GM13976 (cell line): ENCODE data around the gene SYVN1.
A peak's percentile ranks its signal among the peaks of the same experiment; 100 is the strongest.

Experiments
- DNase-seq: peaks from one replicate; pipeline ENCODE4 v3.0.0; 2012; ENCODE audit warnings: low spot score
- in situ Hi-C: fragments of 300-500 bp; cut with MboI; formaldehyde crosslinking; loops from one replicate; pipeline ENCODE4 v1.12.0; 2022; ENCODE audit warnings: low sequenced_read_pairs, mixed read lengths, inconsistent platforms; ENCODE audit not compliant: unreplicated experiment
- TF ChIP-seq, protein P1 (sequence below): IDR thresholded peaks from 2 replicates; pipeline ENCODE4 v1.5.1; 2012; ENCODE audit warnings: borderline replicate concordance, mild to moderate bottlenecking; ENCODE audit not compliant: insufficient read depth; ENCODE audit errors: extremely low read depth, missing control alignments, control extremely low read depth

The SYVN1 gene

DNA sequence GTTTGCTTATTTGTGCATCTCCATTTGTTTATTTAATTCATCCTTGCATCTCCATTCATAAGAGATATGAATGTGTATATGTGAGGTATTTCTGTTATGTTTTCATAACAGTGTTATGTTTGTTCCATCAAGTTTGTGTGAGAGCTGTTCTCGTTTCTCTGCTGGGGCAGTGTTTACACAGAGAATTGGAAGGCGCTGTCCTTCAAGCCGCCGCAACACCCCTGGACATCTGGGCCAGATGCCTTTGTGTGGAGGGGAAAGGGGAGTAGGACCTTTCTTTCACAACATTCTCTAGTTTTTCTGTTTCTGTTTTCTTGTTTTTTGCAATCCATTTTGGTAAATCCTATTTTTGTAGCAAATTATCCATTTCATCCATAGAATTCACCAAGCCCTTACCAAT lies 29.7 kb downstream of the SYVN1 start:
- no peak for DNase-seq
- in situ Hi-C loops: no loop called here
- TF ChIP-seq, protein P1, sequence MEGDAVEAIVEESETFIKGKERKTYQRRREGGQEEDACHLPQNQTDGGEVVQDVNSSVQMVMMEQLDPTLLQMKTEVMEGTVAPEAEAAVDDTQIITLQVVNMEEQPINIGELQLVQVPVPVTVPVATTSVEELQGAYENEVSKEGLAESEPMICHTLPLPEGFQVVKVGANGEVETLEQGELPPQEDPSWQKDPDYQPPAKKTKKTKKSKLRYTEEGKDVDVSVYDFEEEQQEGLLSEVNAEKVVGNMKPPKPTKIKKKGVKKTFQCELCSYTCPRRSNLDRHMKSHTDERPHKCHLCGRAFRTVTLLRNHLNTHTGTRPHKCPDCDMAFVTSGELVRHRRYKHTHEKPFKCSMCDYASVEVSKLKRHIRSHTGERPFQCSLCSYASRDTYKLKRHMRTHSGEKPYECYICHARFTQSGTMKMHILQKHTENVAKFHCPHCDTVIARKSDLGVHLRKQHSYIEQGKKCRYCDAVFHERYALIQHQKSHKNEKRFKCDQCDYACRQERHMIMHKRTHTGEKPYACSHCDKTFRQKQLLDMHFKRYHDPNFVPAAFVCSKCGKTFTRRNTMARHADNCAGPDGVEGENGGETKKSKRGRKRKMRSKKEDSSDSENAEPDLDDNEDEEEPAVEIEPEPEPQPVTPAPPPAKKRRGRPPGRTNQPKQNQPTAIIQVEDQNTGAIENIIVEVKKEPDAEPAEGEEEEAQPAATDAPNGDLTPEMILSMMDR: no peak

DNA sequence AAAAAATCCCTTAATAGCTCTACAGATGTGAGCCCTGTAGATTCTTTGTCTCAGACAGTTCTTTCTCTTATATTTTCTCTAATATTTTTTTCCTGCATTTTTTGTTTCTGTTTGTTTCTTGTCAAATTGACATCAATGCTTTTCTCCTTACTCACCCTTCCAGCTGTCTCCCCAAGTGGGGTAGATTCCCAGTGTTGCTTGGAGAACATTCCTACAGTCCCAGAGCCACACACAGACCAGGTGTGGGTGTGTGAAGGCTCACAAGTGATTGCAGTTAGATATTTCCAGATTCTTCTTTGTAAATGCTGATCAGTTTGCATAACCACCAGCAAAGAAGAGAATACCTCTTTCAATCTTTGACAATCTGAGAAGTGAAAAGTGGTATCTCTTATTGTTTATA lies 30.8 kb downstream of the SYVN1 start:
- TF ChIP-seq, protein P1: no peak
- in situ Hi-C loops: no loop called here
- no peak for DNase-seq

DNA sequence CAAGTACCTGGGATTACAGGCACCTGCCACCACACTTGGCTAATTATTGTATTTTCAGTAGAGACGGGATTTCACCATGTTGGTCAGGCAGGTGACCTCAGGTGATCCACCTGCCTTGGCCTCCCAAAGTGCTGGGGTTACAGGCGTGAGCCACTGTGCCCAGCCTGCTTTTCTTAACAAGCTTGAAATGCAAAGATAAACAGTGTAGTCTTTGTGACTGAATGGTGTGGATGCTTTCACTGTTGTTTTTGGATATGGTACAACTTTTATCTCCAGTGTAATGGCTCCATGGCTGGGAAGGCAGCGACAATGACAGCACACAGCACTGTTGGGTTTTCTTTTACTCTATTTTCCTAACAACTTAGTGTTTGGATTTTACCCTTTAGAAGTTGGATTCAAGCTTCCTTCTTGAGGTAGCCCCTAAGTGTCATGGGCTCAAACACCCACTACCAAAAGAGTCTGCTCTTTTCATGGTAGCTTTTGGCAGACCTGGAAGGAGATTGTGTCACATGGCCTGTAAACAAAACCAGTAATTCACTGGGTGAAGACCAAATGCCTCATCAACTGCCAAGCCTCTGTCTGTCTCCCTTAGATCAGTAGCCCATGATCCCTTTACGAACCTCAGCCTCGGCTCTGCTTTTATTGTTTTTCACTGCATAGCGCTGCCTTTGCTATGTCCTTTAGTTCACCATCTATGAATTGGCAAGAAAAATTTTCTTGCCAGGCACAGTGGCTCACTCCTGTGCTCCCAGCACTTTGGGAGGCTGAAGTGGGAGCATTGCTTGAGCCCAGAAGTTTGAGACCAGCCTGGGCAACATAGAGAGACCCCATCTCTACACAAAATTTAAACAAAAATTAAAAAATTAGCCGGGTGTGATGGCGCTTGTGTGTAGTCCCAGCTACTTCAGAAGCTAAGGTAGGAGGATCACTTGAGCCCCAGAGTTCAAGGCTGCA lies 31.9 kb downstream of the SYVN1 start:
- no peak for DNase-seq
- in situ Hi-C loops: no loop called here
- TF ChIP-seq, protein P1: no peak

DNA sequence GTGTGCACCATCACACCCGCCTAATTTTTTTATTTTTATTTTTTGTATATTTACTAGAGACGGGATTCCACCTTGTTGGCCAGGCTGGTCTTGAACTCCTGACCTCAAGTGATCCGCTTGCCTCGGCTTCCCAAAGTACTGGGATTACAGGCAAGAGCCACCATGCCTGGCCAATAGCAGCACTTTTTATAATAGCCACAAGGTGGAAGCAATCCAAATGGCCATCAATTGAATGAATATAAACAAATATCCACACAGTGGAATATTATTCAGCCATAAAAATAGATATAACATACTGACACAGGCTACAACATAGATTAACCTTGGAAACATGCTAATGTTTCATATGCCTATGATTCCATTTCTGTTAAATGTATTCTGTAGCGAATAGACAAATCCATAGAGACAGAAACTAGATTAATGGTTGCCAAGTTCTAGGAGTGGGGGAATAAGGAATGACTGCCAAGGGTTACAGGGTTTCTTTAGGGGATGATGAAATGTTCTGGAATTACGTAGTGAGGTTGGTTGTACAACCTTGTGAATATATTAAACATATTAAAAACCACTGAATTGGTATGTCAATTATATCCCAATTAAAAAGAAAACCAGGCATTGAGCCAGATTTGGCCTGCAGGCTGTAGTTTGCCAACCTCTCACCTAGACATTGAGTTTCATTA lies 33.5 kb downstream of the SYVN1 start:
- no peak for DNase-seq
- in situ Hi-C loops: no loop called here
- TF ChIP-seq, protein P1: no peak

DNA sequence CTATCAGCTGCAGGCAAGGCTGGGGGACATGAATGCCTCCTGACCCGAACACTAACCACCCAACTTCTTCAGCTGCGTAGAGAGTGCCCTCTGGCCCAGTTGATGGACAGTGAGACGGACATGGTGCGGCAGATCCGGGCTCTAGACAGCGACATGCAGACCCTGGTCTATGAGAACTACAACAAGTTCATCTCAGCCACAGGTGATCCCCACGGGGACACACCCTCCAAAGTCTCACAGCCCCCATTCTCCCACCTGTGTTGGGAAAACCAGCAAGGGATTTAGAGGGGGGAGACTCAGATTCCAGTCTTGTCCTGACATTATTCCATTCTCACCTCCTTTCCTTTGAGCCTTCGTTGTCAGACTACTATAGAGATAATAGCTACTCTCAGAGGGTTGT lies 37.4 kb downstream of the SYVN1 start:
- no peak for DNase-seq
- TF ChIP-seq, protein P1: no peak
- in situ Hi-C loops: no loop called here

DNA sequence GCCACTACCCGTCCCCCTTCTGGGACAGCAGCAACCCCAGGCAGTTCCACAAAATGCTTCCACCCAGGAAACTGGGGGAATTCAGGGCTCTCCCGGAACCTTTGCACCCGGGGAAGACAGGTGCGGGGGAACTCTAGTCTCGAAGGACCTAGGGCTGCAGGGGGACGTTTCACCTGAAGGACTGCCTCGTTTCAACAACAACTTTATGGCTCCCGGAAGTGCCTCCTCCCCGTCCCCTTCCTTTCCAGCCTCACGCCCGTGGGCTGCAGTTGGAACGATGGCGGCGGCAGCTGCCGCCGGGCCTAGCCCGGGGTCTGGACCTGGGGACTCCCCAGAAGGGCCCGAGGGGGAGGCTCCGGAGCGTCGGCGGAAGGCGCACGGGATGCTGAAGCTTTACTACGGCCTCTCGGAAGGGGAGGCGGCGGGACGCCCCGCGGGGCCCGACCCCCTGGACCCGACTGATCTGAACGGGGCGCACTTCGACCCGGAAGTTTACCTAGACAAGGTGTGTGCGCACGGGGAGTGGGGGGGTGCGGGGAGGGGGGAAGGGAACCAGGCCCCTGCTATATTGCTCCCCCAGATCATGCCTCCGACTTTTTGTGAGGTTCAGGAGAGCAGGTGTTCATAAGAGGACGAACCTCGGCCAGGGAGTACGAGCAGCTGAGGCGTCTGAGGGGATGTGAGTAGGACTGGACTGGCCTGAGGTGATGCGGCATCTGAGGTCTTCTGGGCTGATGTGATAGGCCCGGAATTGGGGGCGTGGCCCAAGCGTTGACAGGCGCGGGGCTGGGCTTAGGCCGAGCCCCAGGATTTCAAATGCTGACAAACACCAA lies 38.1 kb downstream of the SYVN1 start, which contains the start of gene VPS51:
VPS51 (plus strand) TSS at position 241 of the 833 bp plus-strand sequence; CDS start at position 278, 37 bp downstream.
- DNase-seq: peak; percentile 94
- TF ChIP-seq, protein P1: no peak
- in situ Hi-C loops: no loop called here
